HepG2 (cell line): Measurements from ENCODE around the gene SOX12. TPM values are rescaled to one million over a fixed set of nuclear protein-coding genes. Genes with fewer than 3 reads are reported as not detected.

Source experiments
- CTCF ChIP-seq: sonication (generic); formaldehyde crosslinking; IDR thresholded peaks from 2 replicates; pipeline ENCODE4 v1.5.0; 2020; ENCODE audit warnings: mild to moderate bottlenecking, missing genetic modification reagents, moderate library complexity
- ESRRA ChIP-seq: sonication (generic); formaldehyde crosslinking; IDR thresholded peaks from 2 replicates; pipeline ENCODE4 v1.5.1; 2020; ENCODE audit warnings: mild to moderate bottlenecking, low read depth, missing genetic modification reagents
- ETS1 ChIP-seq: sonication (generic); formaldehyde crosslinking; IDR thresholded peaks from 2 replicates; pipeline ENCODE4 v1.4.0; 2020; ENCODE audit warnings: missing genetic modification reagents
- HES4 ChIP-seq: sonication (generic); formaldehyde crosslinking; IDR thresholded peaks from 2 replicates; pipeline ENCODE4 v1.9.0; 2021; ENCODE audit warnings: mild to moderate bottlenecking, missing genetic modification reagents, borderline replicate concordance
- HNF4A ChIP-seq: sonication (generic); formaldehyde crosslinking; IDR thresholded peaks from 2 replicates; pipeline ENCODE4 v1.4.0; 2020; ENCODE audit warnings: missing genetic modification reagents
- HNRNPH1 ChIP-seq: fragments of 200-400 bp; formaldehyde crosslinking; optimal IDR thresholded peaks from 2 replicates; pipeline ENCODE3; 2017; ENCODE audit warnings: mild to moderate bottlenecking, low read depth, low read length
- KLF13 ChIP-seq: sonication (generic); formaldehyde crosslinking; IDR thresholded peaks from 2 replicates; pipeline ENCODE4 v1.4.0; 2020; ENCODE audit warnings: mild to moderate bottlenecking, missing genetic modification reagents
- KLF9 ChIP-seq: IDR thresholded peaks from 2 replicates; pipeline ENCODE4 v1.6.1; 2016; ENCODE audit warnings: low read depth
- MED13 ChIP-seq: sonication (generic); formaldehyde crosslinking; IDR thresholded peaks from 2 replicates; pipeline ENCODE4 v1.5.0; 2020; ENCODE audit warnings: missing genetic modification reagents
- NBN ChIP-seq: fragments of 450-650 bp; conservative IDR thresholded peaks from 2 replicates; pipeline ENCODE4 v1.6.1; 2017
- NCOR1 ChIP-seq: fragments of 200-600 bp; sonication (generic); IDR thresholded peaks from 2 replicates; pipeline ENCODE4 v1.7.0; 2017; ENCODE audit warnings: antibody characterized with exemption, low read length, borderline replicate concordance
- PRDM10 ChIP-seq: sonication (generic); formaldehyde crosslinking; IDR thresholded peaks from 2 replicates; pipeline ENCODE4 v1.4.0; 2020; ENCODE audit warnings: low read depth, missing genetic modification reagents
- RARA ChIP-seq: IDR thresholded peaks from 2 replicates; pipeline ENCODE4 v1.6.1; 2016; ENCODE audit warnings: missing genetic modification reagents, missing compliant biosample characterization
- SCMH1 ChIP-seq: sonication (generic); formaldehyde crosslinking; IDR thresholded peaks from 2 replicates; pipeline ENCODE4 v1.9.0; 2021; ENCODE audit warnings: missing genetic modification reagents, mild to moderate bottlenecking, borderline replicate concordance
- ZC3H13 ChIP-seq: sonication (generic); formaldehyde crosslinking; IDR thresholded peaks from 2 replicates; pipeline ENCODE4 v1.8.1; 2023; ENCODE audit warnings: mild to moderate bottlenecking, missing genetic modification reagents, moderate library complexity
- ZFP91 ChIP-seq: sonication (generic); formaldehyde crosslinking; IDR thresholded peaks from 2 replicates; pipeline ENCODE4 v1.9.0; 2022; ENCODE audit warnings: missing genetic modification reagents, mild to moderate bottlenecking, borderline replicate concordance
- ZNF24 ChIP-seq: fragments of 450-650 bp; IDR thresholded peaks from 2 replicates; pipeline ENCODE4 v1.6.1; 2017; ENCODE audit warnings: antibody characterized with exemption, mild to moderate bottlenecking
- ZNF451 ChIP-seq: sonication (generic); formaldehyde crosslinking; IDR thresholded peaks from 2 replicates; pipeline ENCODE4 v1.5.0; 2020; ENCODE audit warnings: mild to moderate bottlenecking, missing genetic modification reagents
- ZNF530 ChIP-seq: sonication (generic); formaldehyde crosslinking; IDR thresholded peaks from 2 replicates; pipeline ENCODE4 v1.5.0; 2020; ENCODE audit warnings: low read depth, mild to moderate bottlenecking, missing genetic modification reagents
- ZNF75D ChIP-seq: sonication (generic); formaldehyde crosslinking; IDR thresholded peaks from 2 replicates; pipeline ENCODE4 v1.8.1; 2023; ENCODE audit warnings: missing genetic modification reagents, mild to moderate bottlenecking, borderline replicate concordance
- ZNF775 ChIP-seq: sonication (generic); formaldehyde crosslinking; IDR thresholded peaks from 2 replicates; pipeline ENCODE4 v1.4.0; 2020; ENCODE audit warnings: missing genetic modification reagents, mild to moderate bottlenecking, moderate library complexity, borderline replicate concordance
- ZNF777 ChIP-seq: sonication (generic); formaldehyde crosslinking; IDR thresholded peaks from 2 replicates; pipeline ENCODE4 v1.4.0; 2020; ENCODE audit warnings: missing genetic modification reagents
- ZSCAN20 ChIP-seq: sonication (generic); formaldehyde crosslinking; IDR thresholded peaks from 2 replicates; pipeline ENCODE4 v1.4.0; 2020; ENCODE audit warnings: missing genetic modification reagents, mild to moderate bottlenecking, borderline replicate concordance
- polyA plus RNA-seq, 8 experiments: library from polyadenylated mRNA; depleted of rRNA in 3 of 8; stranded (reverse) in 7 of 8; unstranded in 1 of 8; fragments of >200 nt; fragmentation: Illumina TruSeq in 4 of 8; extraction: Trizol in 4 of 8; gene quantifications; 2 replicates each; pipeline versions ENCODE4 v1.2.1 to v1.2.3, GENCODE V29; 2011 to 2016; ENCODE audit warnings: low read depth in 4 of 8, missing spikeins in 1 of 8, mixed read lengths in 1 of 8; ENCODE audit not compliant: insufficient read depth in 1 of 8
- total RNA-seq, 5 experiments: library from RNA; depleted of rRNA; stranded (reverse); fragments of >200 nt; fragmentation: Illumina TruSeq; extraction: Trizol; gene quantifications; 2 replicates each; pipeline ENCODE4 v1.2.3, GENCODE V29; 2016; ENCODE audit warnings: low read depth in 1 of 5

SOX12 gene
- total and polyA plus RNA-seq, 2 of the 13 experiments (the other 11 are each of a cell fraction or from before 2014, with no cell fraction given) = 10.0 to 18.7 TPM

- TF ChIP-seq ETS1 (CRISPR knock-in tag) (no peak), RARA (CRISPR knock-in tag) (peak; percentile 42), SCMH1 (CRISPR knock-in tag) (no peak), ZNF75D (CRISPR knock-in tag) (no peak), KLF13 (no peak), NBN (no peak), KLF9 (CRISPR knock-in tag) (peak; percentile 85; the same call in 1 of the 2 replicates), ZNF24 (no peak), HNF4A (CRISPR knock-in tag) (no peak), HNRNPH1 (no peak), ZNF777 (CRISPR knock-in tag) (no peak), ZC3H13 (CRISPR knock-in tag) (no peak), CTCF (CRISPR knock-in tag) (peak; percentile 99), MED13 (no peak), NCOR1 (no peak), PRDM10 (CRISPR knock-in tag) (0 out of 2 replicates have a peak, but pooled peaks have one; percentile 21), ESRRA (CRISPR knock-in tag) (no peak), ZSCAN20 (no peak), HES4 (CRISPR knock-in tag) (no peak), ZNF775 (CRISPR knock-in tag) (no peak), ZNF451 (CRISPR knock-in tag) (no peak), ZNF530 (CRISPR knock-in tag) (no peak; the same call in 1 of the 2 replicates), ZFP91 (CRISPR knock-in tag) (peak; percentile 77; the same call in 1 of the 2 replicates)
These were observed 29.1 kb downstream of the SOX12 start (continued) for GRCh38 chr20:354298-354977.
